Measurements from ENCODE around the gene CNBD2. TPM values are rescaled to one million over a fixed set of nuclear protein-coding genes. Genes with fewer than 3 reads are reported as not detected.
"Not testable (repeated sequence)": the region's sequence is repeated elsewhere in the genome, so short reads cannot be mapped to it uniquely, and the experiment has no call there.

The CNBD2 gene
- total RNA-seq, 2 donors from 2014 or later, result 8.0 to 23.4 TPM

- Histone ChIP-seq H3K9me3 (no peaks in the 10 kb centered on the region), H3K4me3 (no peak overlapping the region), H3K36me3 (replicated peaks in 1 of 2; ENCODE audit: insufficient read depth in 1 of 2, low read depth in 2 of 2) (no peaks in the 10 kb centered on the region), H3K27ac (no peak overlapping the region), H3K4me1 (peaks cover 6% of the 10 kb centered on the region), H3K27me3 (no peaks in the 10 kb centered on the region)
- intact Hi-C loops (cut with DNase I), result no loop called here
- TF ChIP-seq CTCF (IDR thresholded peaks at IDR 0.05) (no peak), POLR2A (IDR thresholded peaks at IDR 0.05) (no peak)
- DNase-seq (no peak), ATAC-seq (no peak)
- 71 to 75% methylated on average over 2 of the region's 2 CpGs for WGBS, 2 donors
Observed at GRCh38 chr20:36071848-36072247, 103.5 kb downstream of the CNBD2 start.

GRCh38 chr20:36074983-36075382 is 106.6 kb downstream of the CNBD2 start:
- TF ChIP-seq CTCF (IDR thresholded peaks at IDR 0.05) (no peak), POLR2A (IDR thresholded peaks at IDR 0.05) (no peak)

GRCh38 chr20:36077762-36078161 is 109.4 kb downstream of the CNBD2 start:
- H3K4me1 ChIP-seq; H3K9me3 ChIP-seq; intact Hi-C loops (cut with DNase I); H3K4me3 ChIP-seq; H3K27ac ChIP-seq; H3K36me3 ChIP-seq (replicated peaks in 1 of 2; ENCODE audit: insufficient read depth in 1 of 2, low read depth in 2 of 2); H3K27me3 ChIP-seq; DNase-seq; ATAC-seq: not testable (repeated sequence)
- 64 to 71% methylated on average over 5 of the region's 5 CpGs for WGBS, 2 donors

More at GRCh38 chr20:36074983-36075382, 106.6 kb downstream of the CNBD2 start:
- no peaks in the 10 kb centered on the region for H3K36me3 ChIP-seq (replicated peaks in 1 of 2; ENCODE audit: insufficient read depth in 1 of 2, low read depth in 2 of 2)
- WGBS, 2 donors, result 23 to 24% methylated on average over 2 of the region's 2 CpGs
- intact Hi-C loops (cut with DNase I), result no loop called here
- ATAC-seq (peak; percentile 40), DNase-seq (no peak)
- H3K9me3 ChIP-seq, result no peaks in the 10 kb centered on the region
- no peak overlapping the region for H3K4me3 ChIP-seq
- H3K27ac ChIP-seq, result no peak overlapping the region
- peaks cover 4% of the 10 kb centered on the region for H3K4me1 ChIP-seq
- H3K27me3 ChIP-seq, result no peaks in the 10 kb centered on the region

GRCh38 chr20:36079486-36079885 is 111.1 kb downstream of the CNBD2 start:
- ATAC-seq (no peak), DNase-seq (no peak)
- no peak for TF ChIP-seq CTCF (IDR thresholded peaks at IDR 0.05)
- TF ChIP-seq POLR2A (IDR thresholded peaks at IDR 0.05), result no peak
- Histone ChIP-seq H3K27ac (no peak overlapping the region), H3K27me3 (no peaks in the 10 kb centered on the region), H3K4me3 (no peak overlapping the region), H3K9me3 (no peaks in the 10 kb centered on the region), H3K36me3 (replicated peaks in 1 of 2; ENCODE audit: insufficient read depth in 1 of 2, low read depth in 2 of 2) (no peaks in the 10 kb centered on the region), H3K4me1 (peaks cover 4% of the 10 kb centered on the region)
- WGBS, 2 donors, result 92 to 94% methylated on average over 6 of the region's 6 CpGs
- intact Hi-C loops (cut with DNase I), result no loop called here

- H3K27ac ChIP-seq; DNase-seq; H3K27me3 ChIP-seq; H3K4me1 ChIP-seq; H3K9me3 ChIP-seq; H3K4me3 ChIP-seq; ATAC-seq; intact Hi-C loops (cut with DNase I); H3K36me3 ChIP-seq (replicated peaks in 1 of 2; ENCODE audit: insufficient read depth in 1 of 2, low read depth in 2 of 2): not testable (repeated sequence)
- 76 to 77% methylated on average over 6 of the region's 6 CpGs for WGBS, 2 donors
Observed at GRCh38 chr20:36079984-36080383, 111.6 kb downstream of the CNBD2 start.

Small RNA genes lying within 50 kb of the gene (small RNA-seq; reads per million reads assigned to genes)
- gene RNU6-937P, result not detected

Other genes starting within 250 kb of the CNBD2 start
- gene RBM39, start 226.3 kb upstream of the CNBD2 start, total RNA-seq, result 100 to 1,000 TPM; 264 to 309 TPM
- 10 to 100 TPM; 17.6 to 25.1 TPM for gene PHF20, start 196.6 kb upstream of the CNBD2 start, total RNA-seq
- 100 to 1,000 TPM in 1 of 2 donors, 10 to 100 TPM in 1; 63.0 to 192 TPM for gene SCAND1, start 14.1 kb upstream of the CNBD2 start, total RNA-seq
- gene EPB41L1, start 186.2 kb downstream of the CNBD2 start, total RNA-seq, result 10 to 100 TPM; 22.8 to 53.4 TPM